GM12801 (cell line): ENCODE results near the gene CCDC86.

Experiments
- CTCF ChIP-seq: IDR thresholded peaks from one replicate; pipeline ENCODE4 v1.5.1; 2011; ENCODE audit warnings: control low read depth; ENCODE audit not compliant: insufficient read length; ENCODE audit errors: extremely low read depth

The CCDC86 gene

GRCh38 chr11:60844870-60845221 is 2.9 kb downstream of the CCDC86 start:
- no peak for TF ChIP-seq CTCF

- no peak for TF ChIP-seq CTCF
Measured at GRCh38 chr11:60845338-60845737, 3.4 kb downstream of the CCDC86 start.

- TF ChIP-seq CTCF, result no peak
Measured at GRCh38 chr11:60847281-60847680, 5.4 kb downstream of the CCDC86 start.

GRCh38 chr11:60847896-60848295 is 6.0 kb downstream of the CCDC86 start:
- no peak for TF ChIP-seq CTCF

- TF ChIP-seq CTCF, result no peak
Measured at GRCh38 chr11:60848714-60849151, 6.8 kb downstream of the CCDC86 start.

- no peak for TF ChIP-seq CTCF
Measured at GRCh38 chr11:60849641-60850520, 8.0 kb downstream of the CCDC86 start.

- no peak for TF ChIP-seq CTCF
Measured at GRCh38 chr11:60851327-60852104, 9.6 kb downstream of the CCDC86 start.
